ENCODE measurements around the gene CD34. TPM values are rescaled to one million over a fixed set of nuclear protein-coding genes. Genes with fewer than 3 reads are reported as not detected.

CD34 gene
- total RNA-seq, 1 experiment from 2014 or later = not detected

GRCh38 chr1:207832796-207833195 is 78.1 kb downstream of the CD34 start:
- DNase-seq (ENCODE audit: low read depth, low spot score) = no peak
- in situ Hi-C loops (cut with HindIII; ENCODE audit: low pct_unique_long_range_greater_than_20kb, low sequenced_read_pairs) = no loop called here

GRCh38 chr1:207831517-207832327 is 79.2 kb downstream of the CD34 start:
- in situ Hi-C loops (cut with HindIII; ENCODE audit: low pct_unique_long_range_greater_than_20kb, low sequenced_read_pairs) = no loop called here
- DNase-seq (ENCODE audit: low read depth, low spot score) = no peak

Other genes with a start within 250 kb of the CD34 start
- 60.1 and 60.4 TPM in 2 replicates for gene CD46, start 159.1 kb downstream of the CD34 start, total RNA-seq (2014; rRNA removed; shearing (Covaris generic))

Data from SK-MEL-5 (cell line).